ENCODE data around the gene TROAP.

Gene TROAP

GRCh38 chr12:49295082-49295936 is 27.7 kb upstream of the TROAP start, which contains the start of gene PRPH:
Gene PRPH (plus strand): TSS chr12:49295147. CDS start chr12:49295201, 54 bp downstream.
- Histone ChIP-seq H4K8ac (ENCODE audit: low read depth, low read length) (no peak within 1 kb of the TSS), H2BK120ac (ENCODE audit: low read depth, low read length) (no peak within 1 kb of the TSS), H2BK15ac (ENCODE audit: low read length) (peak within 1 kb of the TSS; percentile 94), H3K27ac (replicated peaks; ENCODE audit: low read length) (no peak within 1 kb of the TSS), H3K9me3 (replicated peaks in 1 of 2; ENCODE audit: control insufficient read depth in 2 of 2, insufficient read depth in 1 of 2, low read depth in 1 of 2, low read length in 2 of 2) (no peaks in the 10 kb centered on the region), H3K9ac (ENCODE audit: low read depth, low read length, poor library complexity) (no peak within 1 kb of the TSS), H3K4me1 (ENCODE audit: control insufficient read depth in 2 of 2, insufficient read depth in 1 of 2, low read depth in 1 of 2, low read length in 2 of 2) (peaks cover 16 to 20% of the 10 kb centered on the region in 2 donors), H3K79me1 (ENCODE audit: low read depth, low read length) (no peaks in the 10 kb centered on the region), H2AK5ac (ENCODE audit: low read depth, low read length) (peak within 1 kb of the TSS; percentile 91), H3K4ac (ENCODE audit: low read length) (no peak within 1 kb of the TSS), H2BK12ac (ENCODE audit: low read length) (peak within 1 kb of the TSS; percentile 73), H3K14ac (ENCODE audit: low read length) (peak within 1 kb of the TSS; percentile 38), H4K91ac (ENCODE audit: low read depth, low read length, poor library complexity) (no peak within 1 kb of the TSS), H3K4me2 (ENCODE audit: insufficient read depth, low read length, poor library complexity, severe bottlenecking) (peak within 1 kb of the TSS; percentile 18), H3K27me3 (ENCODE audit: control insufficient read depth in 3 of 3, insufficient read depth in 3 of 3, low read depth in 1 of 3, low read length in 3 of 3) (peaks cover 40 to 74% (median 68%) of the 10 kb centered on the region in 3 experiments), H2AFZ (ENCODE audit: low read length) (peak within 1 kb of the TSS; percentile 75), H3K23ac (ENCODE audit: low read depth, low read length, poor library complexity) (peak within 1 kb of the TSS; percentile 96), H3K18ac (ENCODE audit: low read length) (peak within 1 kb of the TSS; percentile 96), H2BK5ac (ENCODE audit: low read length) (peak within 1 kb of the TSS; percentile 24), H3K4me3 (ENCODE audit: low read length in 2 of 2) (no peak within 1 kb of the TSS), H3K36me3 (replicated peaks in 1 of 2; ENCODE audit: control insufficient read depth in 2 of 2, insufficient read depth in 2 of 2, low read length in 2 of 2) (no peaks in the 10 kb centered on the region)
- WGBS, 2 donors (ENCODE audit: extremely low coverage in 2 of 2, insufficient read length in 2 of 2, insufficient replicate concordance in 1 of 2): no CpG with 5 or more reads among the region's 82 CpGs
- no peak for DNase-seq (ENCODE audit: low spot score)

GRCh38 chr12:49296034-49296835 is 26.8 kb upstream of the TROAP start:
- no peak overlapping the region for H2BK5ac ChIP-seq (ENCODE audit: low read length)
- H2AFZ ChIP-seq (ENCODE audit: low read length): peak overlapping the region; percentile 84
- H3K4ac ChIP-seq (ENCODE audit: low read length): no peak overlapping the region
- H2BK15ac ChIP-seq (ENCODE audit: low read length): peak overlapping the region; percentile 79
- H2BK120ac ChIP-seq (ENCODE audit: low read depth, low read length): no peak overlapping the region
- H3K4me2 ChIP-seq (ENCODE audit: insufficient read depth, low read length, poor library complexity, severe bottlenecking): no peak overlapping the region
- peaks cover 40 to 74% (median 68%) of the 10 kb centered on the region in 3 experiments for H3K27me3 ChIP-seq (ENCODE audit: control insufficient read depth in 3 of 3, insufficient read depth in 3 of 3, low read depth in 1 of 3, low read length in 3 of 3)
- H3K79me1 ChIP-seq (ENCODE audit: low read depth, low read length): no peaks in the 10 kb centered on the region
- no peak overlapping the region for H4K8ac ChIP-seq (ENCODE audit: low read depth, low read length)
- peak overlapping the region; percentile 78 for H3K9ac ChIP-seq (ENCODE audit: low read depth, low read length, poor library complexity)
- no CpG with 5 or more reads among the region's 54 CpGs for WGBS, 2 donors (ENCODE audit: extremely low coverage in 2 of 2, insufficient read length in 2 of 2, insufficient replicate concordance in 1 of 2)
- H3K9me3 ChIP-seq (replicated peaks in 1 of 2; ENCODE audit: control insufficient read depth in 2 of 2, insufficient read depth in 1 of 2, low read depth in 1 of 2, low read length in 2 of 2): no peaks in the 10 kb centered on the region
- H2BK12ac ChIP-seq (ENCODE audit: low read length): no peak overlapping the region
- H3K36me3 ChIP-seq (replicated peaks in 1 of 2; ENCODE audit: control insufficient read depth in 2 of 2, insufficient read depth in 2 of 2, low read length in 2 of 2): no peaks in the 10 kb centered on the region
- H4K91ac ChIP-seq (ENCODE audit: low read depth, low read length, poor library complexity): no peak overlapping the region
- peaks cover 16 to 20% of the 10 kb centered on the region in 2 donors for H3K4me1 ChIP-seq (ENCODE audit: control insufficient read depth in 2 of 2, insufficient read depth in 1 of 2, low read depth in 1 of 2, low read length in 2 of 2)
- peak overlapping the region; percentile 96 for H3K23ac ChIP-seq (ENCODE audit: low read depth, low read length, poor library complexity)
- no peak for DNase-seq (ENCODE audit: low spot score)
- no peak overlapping the region for H3K27ac ChIP-seq (replicated peaks; ENCODE audit: low read length)
- peak overlapping the region; percentile 85 for H2AK5ac ChIP-seq (ENCODE audit: low read depth, low read length)
- H3K4me3 ChIP-seq (ENCODE audit: low read length in 2 of 2): no peak overlapping the region
- H3K18ac ChIP-seq (ENCODE audit: low read length): peak overlapping the region; percentile 35
- peak overlapping the region; percentile 85 for H3K14ac ChIP-seq (ENCODE audit: low read length)

GRCh38 chr12:49296836-49297694 is 26.0 kb upstream of the TROAP start:
- Histone ChIP-seq H3K9me3 (replicated peaks in 1 of 2; ENCODE audit: control insufficient read depth in 2 of 2, insufficient read depth in 1 of 2, low read depth in 1 of 2, low read length in 2 of 2) (no peaks in the 10 kb centered on the region), H4K8ac (ENCODE audit: low read depth, low read length) (no peak overlapping the region), H3K14ac (ENCODE audit: low read length) (peak overlapping the region; percentile 85), H3K18ac (ENCODE audit: low read length) (peak overlapping the region; percentile 98), H2BK12ac (ENCODE audit: low read length) (peak overlapping the region; percentile 43), H2BK15ac (ENCODE audit: low read length) (peak overlapping the region; percentile 79), H3K23ac (ENCODE audit: low read depth, low read length, poor library complexity) (peak overlapping the region; percentile 60), H2BK5ac (ENCODE audit: low read length) (peak overlapping the region; percentile 72), H4K91ac (ENCODE audit: low read depth, low read length, poor library complexity) (no peak overlapping the region), H3K4me2 (ENCODE audit: insufficient read depth, low read length, poor library complexity, severe bottlenecking) (peak overlapping the region; percentile 52), H2AFZ (ENCODE audit: low read length) (peak overlapping the region; percentile 84), H3K4me3 (ENCODE audit: low read length in 2 of 2) (peak overlapping the region in 1 of 2 donors; percentile 60), H2BK120ac (ENCODE audit: low read depth, low read length) (peak overlapping the region; percentile 35), H3K4ac (ENCODE audit: low read length) (no peak overlapping the region), H3K27me3 (ENCODE audit: control insufficient read depth in 3 of 3, insufficient read depth in 3 of 3, low read depth in 1 of 3, low read length in 3 of 3) (peaks cover 40 to 69% (median 66%) of the 10 kb centered on the region in 3 experiments), H3K4me1 (ENCODE audit: control insufficient read depth in 2 of 2, insufficient read depth in 1 of 2, low read depth in 1 of 2, low read length in 2 of 2) (peaks cover 16 to 20% of the 10 kb centered on the region in 2 donors), H2AK5ac (ENCODE audit: low read depth, low read length) (peak overlapping the region; percentile 85), H3K36me3 (replicated peaks in 1 of 2; ENCODE audit: control insufficient read depth in 2 of 2, insufficient read depth in 2 of 2, low read length in 2 of 2) (no peaks in the 10 kb centered on the region), H3K27ac (replicated peaks; ENCODE audit: low read length) (no peak overlapping the region), H3K9ac (ENCODE audit: low read depth, low read length, poor library complexity) (peak overlapping the region; percentile 78), H3K79me1 (ENCODE audit: low read depth, low read length) (no peaks in the 10 kb centered on the region)
- no peak for DNase-seq (ENCODE audit: low spot score)
- no CpG with 5 or more reads among the region's 77 CpGs for WGBS, 2 donors (ENCODE audit: extremely low coverage in 2 of 2, insufficient read length in 2 of 2, insufficient replicate concordance in 1 of 2)

Data from neuronal stem cell (in vitro differentiated cells).